Keratinocyte (primary cell): ENCODE results near the gene GARIN5B. TPM values are rescaled to one million over a fixed set of nuclear protein-coding genes. Genes with fewer than 3 reads are reported as not detected.

Experiments
- DNase-seq: peaks from one replicate; pipeline ENCODE4 v3.0.0-alpha.2; 2011; ENCODE audit warnings: low read depth, missing footprints, low spot score
- FAIRE-seq: peaks from 2 replicates; lab custom pipeline; 2011; peaks lifted over from hg19 to GRCh38; lab: Jason Lieb, UNC
- H2AFZ ChIP-seq: 2 replicates; pipeline ENCODE4 v1.6.0; 2012; ENCODE audit warnings: low read length, control low read depth, inconsistent platforms; ENCODE audit not compliant: control insufficient read depth
- H3K27ac ChIP-seq: 2 replicates; pipeline ENCODE4 v1.5.1; 2011; ENCODE audit warnings: low read length; ENCODE audit not compliant: control insufficient read depth, insufficient read depth
- H3K27me3 ChIP-seq: 3 replicates; pipeline ENCODE4 v1.6.0; 2011; ENCODE audit warnings: low read length; ENCODE audit not compliant: control insufficient read depth, insufficient read depth; ENCODE audit errors: extremely low read depth
- H3K36me3 ChIP-seq, 2 experiments: 2 replicates in 1 of 2; 3 replicates in 1 of 2; pipeline ENCODE4 v1.5.1; 2011; ENCODE audit warnings: low read length in 2 of 2, mild to moderate bottlenecking in 1 of 2; ENCODE audit not compliant: control insufficient read depth in 2 of 2, insufficient read depth in 2 of 2; ENCODE audit errors: extremely low read depth in 1 of 2
- H3K4me1 ChIP-seq: 3 replicates; pipeline ENCODE4 v1.5.1; 2011; ENCODE audit warnings: low read length; ENCODE audit not compliant: control insufficient read depth, insufficient read depth; ENCODE audit errors: extremely low read depth
- H3K4me2 ChIP-seq: 3 replicates; pipeline ENCODE4 v1.6.0; 2011; ENCODE audit warnings: low read depth, low read length; ENCODE audit not compliant: control insufficient read depth, insufficient read depth; ENCODE audit errors: extremely low read depth
- H3K4me3 ChIP-seq, 3 experiments: fragments of 200-600 bp in 1 of 3; sonication (generic) in 1 of 3; 2 replicates in 2 of 3; 3 replicates in 1 of 3; pipeline ENCODE4 v1.5.1; 2011 to 2016; ENCODE audit warnings: low read length in 3 of 3, mild to moderate bottlenecking in 3 of 3, control low read depth in 2 of 3, inconsistent platforms in 1 of 3, low read depth in 1 of 3, mixed read lengths in 1 of 3, mixed run types in 1 of 3, moderate library complexity in 1 of 3; ENCODE audit not compliant: control insufficient read depth in 2 of 3, insufficient read depth in 2 of 3; ENCODE audit errors: extremely low read depth in 1 of 3
- H3K79me2 ChIP-seq: 2 replicates; pipeline ENCODE4 v1.6.0; 2012; ENCODE audit warnings: low read length; ENCODE audit not compliant: control insufficient read depth, insufficient read depth
- H3K9ac ChIP-seq: 3 replicates; pipeline ENCODE4 v1.6.0; 2011; ENCODE audit warnings: low read length; ENCODE audit not compliant: control insufficient read depth, insufficient read depth; ENCODE audit errors: extremely low read depth
- H3K9me1 ChIP-seq: 3 replicates; pipeline ENCODE4 v1.6.0; 2011; ENCODE audit warnings: low read length; ENCODE audit not compliant: control insufficient read depth, insufficient read depth; ENCODE audit errors: extremely low read depth
- H3K9me3 ChIP-seq: 2 replicates; pipeline ENCODE4 v1.5.1; 2012; ENCODE audit warnings: low read depth, low read length; ENCODE audit not compliant: control insufficient read depth
- H4K20me1 ChIP-seq: 3 replicates; pipeline ENCODE4 v1.6.0; 2011; ENCODE audit warnings: low read length; ENCODE audit not compliant: control insufficient read depth, insufficient read depth; ENCODE audit errors: extremely low read depth
- CTCF ChIP-seq, 3 experiments: IDR thresholded peaks in 1 of 3; conservative IDR thresholded peaks in 1 of 3; optimal IDR thresholded peaks in 1 of 3; 2 replicates in 2 of 3; 3 replicates in 1 of 3; pipeline versions ENCODE3 to v1.5.1; 2011; ENCODE audit warnings: low read length in 3 of 3, mild to moderate bottlenecking in 3 of 3, moderate library complexity in 2 of 3, control low read depth in 1 of 3, inconsistent platforms in 1 of 3; ENCODE audit not compliant: insufficient read depth in 2 of 3; ENCODE audit errors: extremely low read depth in 1 of 3
- EZH2 ChIP-seq: IDR thresholded peaks from one replicate; pipeline ENCODE4 v1.6.1; 2012; ENCODE audit warnings: inconsistent platforms, mild to moderate bottlenecking, low read length, moderate library complexity
- dilution Hi-C: fragments of 300-500 bp; cut with MboI; formaldehyde crosslinking; loops from one replicate; pipeline ENCODE4 v1.7.0; 2020; ENCODE audit warnings: low sequenced_read_pairs; ENCODE audit not compliant: extremely low pct_ligation_motif_present
- polyA plus RNA-seq, 5 experiments: library from polyadenylated mRNA; depleted of rRNA in 3 of 5; stranded (reverse) in 3 of 5; stranded (forward) in 1 of 5; unstranded in 1 of 5; fragments of >200 nt; gene quantifications; 1 replicate in 1 of 5; 2 replicates in 3 of 5; 3 replicates in 1 of 5; pipeline versions ENCODE4 v1.2.1 to v1.2.3, GENCODE V29; 2011 to 2012; ENCODE audit warnings: missing spikeins in 2 of 5, low read depth in 1 of 5, low replicate concordance in 1 of 5

The GARIN5B gene
- polyA plus RNA-seq, 1 donor (not counting 4 experiments of a cell fraction or from before 2014, with no cell fraction given) = not detected

- Histone ChIP-seq H3K9ac (no peak overlapping the region), H3K9me1 (no peaks in the 10 kb centered on the region), H2AFZ (no peak overlapping the region), H3K36me3 (peaks cover 0 to 4% of the 10 kb centered on the region in 2 experiments), H3K4me1 (peaks cover 9% of the 10 kb centered on the region), H3K27ac (no peak overlapping the region), H3K4me3 (no peak overlapping the region), H3K9me3 (no peaks in the 10 kb centered on the region), H4K20me1 (no peaks in the 10 kb centered on the region), H3K27me3 (peaks cover 29% of the 10 kb centered on the region), H3K79me2 (no peaks in the 10 kb centered on the region), H3K4me2 (no peak overlapping the region)
- dilution Hi-C loops = no loop called here
- no peak for FAIRE-seq
- no peak for DNase-seq
- TF ChIP-seq EZH2 (no peak), CTCF (optimal IDR thresholded peaks at IDR 0.05 in 1 of 3, IDR thresholded peaks at IDR 0.05 in 1 of 3, conservative IDR thresholded peaks at IDR 0.05 in 1 of 3; ENCODE audit: extremely low read depth in 1 of 3, insufficient read depth in 2 of 3, low read length in 3 of 3) (no peak)
Measured at GRCh38 chr19:55352549-55353145, 10.4 kb downstream of the GARIN5B start.

- H3K4me2 ChIP-seq = no peak overlapping the region
- peaks cover 9% of the 10 kb centered on the region for H3K4me1 ChIP-seq
- peaks cover 0 to 4% of the 10 kb centered on the region in 2 experiments for H3K36me3 ChIP-seq
- DNase-seq (no peak), FAIRE-seq (no peak)
- dilution Hi-C loops = no loop called here
- no peak for TF ChIP-seq EZH2
- no peak for TF ChIP-seq CTCF (optimal IDR thresholded peaks at IDR 0.05 in 1 of 3, IDR thresholded peaks at IDR 0.05 in 1 of 3, conservative IDR thresholded peaks at IDR 0.05 in 1 of 3; ENCODE audit: extremely low read depth in 1 of 3, insufficient read depth in 2 of 3, low read length in 3 of 3)
- H3K9ac ChIP-seq = no peak overlapping the region
- H3K4me3 ChIP-seq = no peak overlapping the region
- no peak overlapping the region for H2AFZ ChIP-seq
- no peaks in the 10 kb centered on the region for H3K9me3 ChIP-seq
- H3K27me3 ChIP-seq = peaks cover 25% of the 10 kb centered on the region
- H3K27ac ChIP-seq = no peak overlapping the region
- H3K9me1 ChIP-seq = no peaks in the 10 kb centered on the region
- H3K79me2 ChIP-seq = no peaks in the 10 kb centered on the region
- no peaks in the 10 kb centered on the region for H4K20me1 ChIP-seq
Measured at GRCh38 chr19:55352040-55352439, 11.0 kb downstream of the GARIN5B start.
